Kasumi-1 (cell line): ENCODE data around the gene CELF2.
"Not testable (repeated sequence)": the region's sequence is repeated elsewhere in the genome, so short reads cannot be mapped to it uniquely, and the experiment has no call there.

Source experiments
- DNase-seq, 2 experiments: peaks; one replicate each; lab custom pipeline; 2025; lab: John Stamatoyannopoulos, UW

The CELF2 gene

DNA sequence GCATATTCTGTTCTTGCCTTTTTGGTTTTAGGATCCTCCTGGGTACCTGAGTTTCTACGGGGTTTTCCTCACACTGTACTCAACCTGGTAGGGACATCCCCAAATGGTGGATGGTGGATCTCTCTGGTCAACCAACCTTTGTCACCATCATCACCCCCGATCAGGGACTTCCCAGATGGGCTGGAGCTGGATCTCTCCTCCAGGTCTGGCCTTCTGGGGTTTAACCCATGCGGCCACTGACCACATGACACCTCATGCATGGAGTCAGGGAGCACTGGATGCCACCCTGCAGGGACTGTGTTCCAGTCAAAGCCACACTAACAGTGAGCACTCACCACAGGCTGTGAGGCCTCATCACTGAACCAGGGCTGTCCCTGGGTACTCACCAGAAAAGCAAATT lies 80.0 kb downstream of the CELF2 start:
- no peak for DNase-seq

DNA sequence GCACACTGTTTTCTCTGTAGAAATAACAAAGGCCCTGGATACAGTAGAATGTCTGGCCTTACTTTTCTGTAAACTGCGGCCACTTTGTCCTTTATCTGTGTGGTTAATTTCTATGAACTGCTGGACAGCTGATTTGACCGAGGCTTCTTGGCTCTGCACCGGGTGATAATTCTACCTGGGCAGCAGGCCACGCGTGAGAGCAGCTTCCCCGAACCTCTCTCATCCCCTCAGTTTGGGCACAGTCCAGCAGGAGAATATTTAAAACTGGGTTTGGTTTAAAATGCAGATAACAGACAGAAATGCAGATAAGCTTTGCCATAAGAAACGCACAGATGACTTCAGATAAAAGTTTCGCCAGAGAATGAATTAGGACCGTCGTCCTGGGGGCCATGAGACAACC lies 81.0 kb downstream of the CELF2 start:
- DNase-seq: no peak

DNA sequence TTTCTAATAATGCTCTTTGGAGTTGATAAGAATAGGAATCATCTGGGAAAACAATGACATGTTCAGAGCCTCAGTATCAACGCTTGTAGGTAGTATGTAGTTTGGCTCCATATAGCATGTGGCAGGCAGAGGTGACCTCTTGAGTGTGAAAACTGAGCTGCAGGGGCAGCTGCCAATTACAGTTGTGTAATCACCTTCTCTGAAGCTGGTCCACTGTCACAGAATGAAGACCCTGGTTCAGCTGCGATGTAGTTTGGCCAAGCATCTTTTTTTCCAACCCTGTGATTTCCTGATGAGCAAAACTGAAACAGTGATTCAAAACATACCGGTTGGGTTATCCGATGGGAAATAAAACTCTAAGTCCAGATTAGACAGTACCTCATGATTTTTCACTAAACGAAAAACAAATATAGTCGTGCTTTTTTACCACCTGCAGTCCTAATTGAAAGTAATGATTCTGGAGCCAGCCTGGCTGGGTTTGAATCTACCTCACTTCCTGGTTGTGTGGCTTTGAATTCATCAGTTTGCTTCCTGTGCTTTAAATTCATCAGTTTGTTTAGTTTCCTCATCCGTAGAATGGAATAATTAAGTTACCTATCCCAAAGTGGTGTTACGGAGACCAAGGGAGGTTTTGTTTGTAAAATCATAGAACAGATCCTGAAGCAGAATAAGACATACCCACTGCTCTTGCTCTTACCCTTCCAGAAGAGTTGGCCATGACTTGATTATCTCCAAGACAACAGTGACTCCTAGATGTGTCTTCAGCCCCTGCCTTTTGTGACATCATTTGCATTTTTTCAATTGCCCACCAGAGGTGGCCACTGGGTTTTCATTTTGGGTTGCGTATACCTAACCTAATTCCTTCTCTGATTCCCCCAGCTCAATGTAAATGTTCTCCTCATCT lies 87.4 kb downstream of the CELF2 start:
- peak; percentile 45 to 48 for DNase-seq

DNA sequence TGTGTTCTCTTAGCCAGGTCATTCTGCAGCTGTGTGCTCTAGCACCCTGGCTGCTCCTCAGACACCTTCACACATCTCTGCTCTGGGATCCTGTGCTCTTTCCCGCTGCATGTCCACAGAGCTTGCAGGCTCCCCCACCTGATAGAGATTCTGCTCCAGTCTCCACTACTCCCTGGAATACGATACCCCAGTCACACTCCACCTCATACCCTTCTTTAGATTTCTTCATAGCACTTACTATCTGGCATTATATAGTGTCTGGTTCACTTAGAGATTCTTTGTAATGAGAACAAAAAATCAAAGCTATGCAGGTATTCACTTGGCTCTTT lies 88.0 kb downstream of the CELF2 start:
- no peak for DNase-seq

DNA sequence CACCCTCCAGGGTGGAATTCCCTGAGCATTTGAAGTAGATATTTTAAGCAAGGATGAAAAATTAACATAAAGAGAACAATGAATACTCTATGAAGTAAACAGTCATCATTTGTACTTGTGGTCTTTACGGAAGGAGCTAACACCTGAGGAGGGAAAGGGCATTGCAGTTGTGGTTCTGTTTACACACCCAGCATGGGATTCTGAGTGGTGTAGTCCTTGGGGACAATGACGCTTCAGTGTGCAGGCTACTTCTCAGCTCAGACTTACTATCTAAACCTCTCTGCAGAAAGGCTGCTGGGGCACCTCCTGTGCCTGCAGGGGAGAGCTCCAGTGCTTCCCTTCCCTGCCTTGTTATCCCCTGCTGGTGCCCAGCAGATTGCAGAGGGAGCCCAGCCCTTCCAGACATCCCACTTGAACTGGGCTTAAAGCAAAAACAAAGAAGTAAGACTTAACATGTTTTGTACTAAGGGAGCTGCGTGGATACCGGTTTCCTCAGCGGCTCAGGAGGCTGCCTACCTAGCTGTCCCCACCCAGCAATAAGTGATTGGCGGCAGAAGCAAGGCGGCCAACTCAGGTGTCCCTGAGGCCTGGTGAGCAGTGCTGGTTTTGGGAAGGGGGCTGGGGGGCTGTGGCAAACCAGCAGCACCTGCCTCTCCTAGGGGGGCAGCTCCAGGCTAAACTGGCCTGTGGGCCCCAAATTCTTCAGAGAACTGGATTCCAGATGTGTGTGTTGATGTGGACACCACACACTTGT lies 89.1 kb downstream of the CELF2 start:
- DNase-seq: no peak

DNA sequence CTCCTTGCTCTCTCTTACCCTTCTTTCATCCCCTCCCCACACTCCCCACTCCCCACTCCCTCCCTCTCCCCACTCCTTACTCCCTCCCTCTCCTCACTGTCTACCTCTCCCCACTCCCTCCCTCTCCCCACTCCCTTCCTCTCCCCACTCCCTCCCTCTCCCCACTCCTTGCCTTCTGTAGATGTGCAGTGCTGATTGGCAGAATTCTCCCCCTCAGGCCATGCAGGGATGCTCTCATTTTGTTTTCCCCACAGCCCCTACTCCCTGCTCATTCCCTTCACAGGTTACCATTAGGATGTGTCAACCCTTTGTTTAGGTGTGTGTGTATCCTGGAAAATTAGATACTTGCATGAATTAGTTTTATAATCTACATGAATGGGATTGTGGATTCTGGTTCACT lies 90.3 kb downstream of the CELF2 start:
- no peak for DNase-seq

DNA sequence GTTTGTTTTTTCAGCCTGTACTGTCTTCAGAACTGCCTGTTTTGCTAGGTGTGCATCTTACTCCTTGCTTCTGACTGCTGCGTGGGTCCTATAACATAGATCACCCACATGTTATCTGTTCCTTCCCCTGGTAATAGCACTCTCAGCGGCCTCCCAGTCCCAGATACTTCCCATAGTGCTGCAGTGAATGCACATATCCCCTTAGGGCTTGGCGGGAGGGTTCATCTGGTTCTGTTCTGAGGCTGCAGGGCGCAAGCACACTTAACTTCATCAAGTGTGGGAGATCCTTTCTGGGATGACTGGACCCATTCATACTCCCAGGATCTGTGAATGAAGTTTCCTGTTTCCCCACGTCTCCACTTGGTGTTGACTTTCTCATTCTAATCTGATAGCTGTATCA lies 90.7 kb downstream of the CELF2 start:
- DNase-seq: no peak

DNA sequence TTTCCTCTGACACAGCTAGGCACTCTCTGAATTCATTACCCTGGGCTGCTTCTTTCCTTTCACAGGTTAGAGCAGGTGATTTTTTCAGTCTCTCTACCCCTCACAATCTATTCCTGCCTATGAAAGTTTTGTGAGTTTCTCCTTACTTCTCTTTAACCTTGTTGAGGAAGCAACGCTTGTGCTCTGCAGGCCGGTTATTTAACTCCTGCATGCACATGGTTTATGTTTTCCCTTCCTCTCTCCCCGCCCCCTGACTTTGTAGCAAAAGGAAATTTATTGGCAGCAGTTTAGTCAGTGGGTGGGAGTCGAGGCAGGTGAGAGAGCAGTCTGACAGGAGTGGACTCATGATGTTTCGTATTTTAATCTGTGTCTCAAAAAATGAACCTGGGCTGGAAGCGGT lies 91.9 kb downstream of the CELF2 start:
- DNase-seq: no peak

DNA sequence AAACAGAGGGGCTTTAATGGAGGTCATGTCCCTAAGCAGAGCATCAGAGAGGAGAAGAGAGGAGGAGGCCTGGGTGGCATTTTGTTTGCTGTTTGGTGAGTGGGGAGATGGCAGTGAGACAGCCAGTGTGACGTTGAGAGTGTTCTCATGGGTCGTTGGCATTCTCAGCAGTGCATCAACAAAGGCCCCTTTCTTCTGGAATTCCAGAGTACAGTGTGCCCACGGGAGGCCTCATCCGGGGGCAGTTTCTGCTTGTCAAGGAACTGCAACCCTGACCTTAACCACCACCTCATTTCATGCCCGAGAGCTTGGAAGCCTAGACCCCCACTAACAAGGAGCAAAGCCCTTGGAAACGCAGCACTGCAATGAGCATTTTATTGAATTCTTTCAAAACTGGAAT lies 92.9 kb downstream of the CELF2 start:
- DNase-seq: no peak

DNA sequence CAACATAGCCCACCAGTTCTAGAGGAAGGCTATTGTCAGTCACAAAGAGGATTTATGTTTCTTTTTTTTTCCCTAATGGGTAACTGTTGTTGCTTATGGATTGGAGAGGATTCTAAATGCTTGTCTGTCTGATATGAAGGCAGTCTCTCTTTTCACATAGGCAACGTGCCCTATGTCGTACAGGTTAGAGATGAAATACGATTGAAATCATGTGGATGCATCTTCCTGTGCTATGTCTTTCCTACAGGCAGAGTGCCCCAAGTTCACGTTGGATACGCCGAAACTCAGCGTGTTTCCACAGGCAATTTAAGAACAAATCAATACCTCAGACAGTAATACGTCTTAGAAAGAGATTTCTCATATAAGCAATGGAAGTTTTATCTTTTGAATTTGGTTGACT lies 93.8 kb downstream of the CELF2 start:
- DNase-seq: no peak

DNA sequence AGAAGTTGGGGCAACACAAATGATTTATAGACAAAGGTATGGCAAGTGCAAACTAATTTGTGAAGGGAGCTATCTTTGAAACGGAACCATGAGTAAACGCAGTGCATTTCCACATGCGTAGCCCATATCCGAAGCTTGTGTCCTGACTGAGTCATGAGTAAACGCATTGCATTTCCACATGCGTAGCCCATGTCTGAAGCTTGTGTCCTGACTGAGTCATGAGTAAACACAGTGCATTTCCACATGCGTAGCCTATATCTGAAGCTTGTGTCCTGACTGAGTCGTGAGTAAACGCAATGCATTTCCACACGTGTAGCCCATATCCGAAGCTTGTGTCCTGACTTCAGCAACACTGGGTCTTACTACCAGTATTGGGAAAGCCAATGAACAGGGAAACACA lies 95.0 kb downstream of the CELF2 start:
- no peak for DNase-seq

DNA sequence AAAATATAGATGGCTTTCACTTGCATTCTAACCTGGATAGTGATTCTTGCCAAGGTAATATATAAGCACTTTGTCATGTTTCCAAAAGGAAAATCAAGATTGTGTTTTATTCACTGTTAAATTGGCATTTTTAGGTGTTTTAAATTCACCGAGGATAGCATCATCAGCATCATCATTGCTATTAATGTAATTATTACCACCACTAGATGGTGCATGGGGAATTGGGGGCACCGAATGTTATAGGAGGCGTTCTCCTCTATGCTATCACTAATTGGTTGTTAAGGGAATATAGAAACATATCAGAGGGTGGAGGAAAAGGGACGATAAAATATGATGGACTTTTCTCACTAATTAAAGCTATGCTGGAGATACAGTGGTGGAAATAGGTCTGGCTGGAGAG lies 95.5 kb downstream of the CELF2 start:
- no peak for DNase-seq

DNA sequence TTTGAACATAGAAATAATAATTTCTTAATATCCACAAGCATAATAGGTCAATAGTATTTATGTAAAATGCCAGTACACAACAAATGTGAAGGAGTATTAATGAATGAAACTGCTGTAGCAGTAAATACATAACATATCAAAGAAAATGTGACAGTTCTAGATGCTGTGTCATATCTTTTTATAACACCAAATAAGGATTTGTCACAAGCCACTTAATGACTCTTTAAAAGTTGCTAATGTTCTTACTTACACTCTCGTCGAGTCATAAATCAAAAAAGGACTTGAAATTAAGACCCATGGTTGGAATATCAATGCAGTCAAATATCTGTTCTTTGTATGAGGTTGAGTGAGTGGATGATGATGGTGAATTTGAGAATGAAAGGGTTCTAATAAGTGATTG lies 96.6 kb downstream of the CELF2 start:
- no peak for DNase-seq

DNA sequence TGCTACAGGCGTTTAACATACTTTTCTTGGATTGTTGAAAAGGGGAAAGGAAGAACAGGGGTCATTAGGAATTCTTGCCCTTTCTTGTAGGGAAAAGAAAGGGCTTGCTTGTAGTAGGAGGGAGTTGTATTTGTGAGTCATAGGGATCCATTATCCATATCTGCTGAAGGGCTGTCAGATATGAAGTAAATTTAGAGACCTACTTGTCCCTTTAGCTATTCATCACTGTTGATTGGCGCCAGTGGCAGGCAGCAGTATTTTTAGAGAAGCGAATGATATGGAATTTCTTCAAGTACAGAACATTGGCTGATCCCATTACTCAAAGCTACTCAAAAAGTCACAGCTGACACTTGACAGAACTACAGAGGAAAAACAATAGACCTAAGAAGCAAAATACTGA lies 97.7 kb downstream of the CELF2 start:
- DNase-seq: no peak

DNA sequence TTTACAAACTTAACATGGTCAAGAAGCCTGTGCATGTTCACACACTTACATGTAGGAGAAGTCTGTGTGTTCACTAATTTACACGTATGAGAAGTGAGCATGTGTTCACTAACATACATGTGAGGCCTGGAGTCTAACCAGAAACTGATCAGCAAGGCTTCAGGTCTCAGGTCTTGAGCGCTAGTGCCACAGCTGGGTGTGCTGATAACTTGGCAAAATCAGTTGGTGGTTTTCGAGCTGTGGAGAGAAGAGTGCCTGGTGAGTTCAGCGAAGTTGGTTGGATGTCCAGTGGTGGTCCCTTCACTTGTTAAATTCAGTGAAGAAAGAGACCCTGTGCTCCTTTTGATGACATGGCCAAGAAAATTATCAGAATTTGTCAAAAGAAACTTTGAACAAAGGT lies 98.7 kb downstream of the CELF2 start:
- DNase-seq: no peak

DNA sequence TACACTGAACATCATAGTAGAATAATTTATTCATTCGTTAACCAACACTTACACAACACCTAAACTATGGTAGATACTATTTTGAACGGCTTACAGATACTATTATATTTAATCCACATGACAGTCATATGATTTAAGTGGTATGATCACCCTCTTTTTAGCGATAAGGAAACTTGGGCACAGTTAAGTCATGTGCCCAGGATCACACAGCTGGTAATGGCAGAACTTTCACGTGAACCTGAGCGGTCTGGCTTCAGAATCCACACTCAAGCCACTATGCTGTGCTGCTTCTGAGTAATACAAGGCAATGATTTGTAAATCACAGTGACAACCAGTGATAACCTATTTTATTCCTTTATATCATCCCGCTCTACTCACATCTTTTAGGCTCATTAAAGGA lies 99.1 kb downstream of the CELF2 start:
- DNase-seq: no peak

DNA sequence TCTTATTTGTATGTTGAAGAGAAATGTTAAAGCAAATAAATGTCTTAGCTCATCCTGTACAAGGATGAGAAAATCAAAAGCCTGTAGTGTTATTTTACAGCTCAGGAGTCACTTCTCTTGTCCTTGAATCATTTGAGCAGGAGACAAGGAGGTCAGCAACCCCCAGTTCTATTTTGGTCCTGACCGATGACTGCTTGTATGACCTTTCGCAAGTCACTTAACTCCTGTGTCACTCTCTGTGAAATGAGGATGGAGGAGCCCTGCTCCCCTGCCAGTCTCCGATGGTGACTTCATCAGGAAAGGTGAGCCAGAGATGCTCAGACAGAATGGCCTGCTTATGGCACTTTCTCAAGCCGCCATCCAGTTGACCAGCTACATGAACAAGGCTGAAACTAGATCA lies 101.0 kb downstream of the CELF2 start:
- no peak for DNase-seq

DNA sequence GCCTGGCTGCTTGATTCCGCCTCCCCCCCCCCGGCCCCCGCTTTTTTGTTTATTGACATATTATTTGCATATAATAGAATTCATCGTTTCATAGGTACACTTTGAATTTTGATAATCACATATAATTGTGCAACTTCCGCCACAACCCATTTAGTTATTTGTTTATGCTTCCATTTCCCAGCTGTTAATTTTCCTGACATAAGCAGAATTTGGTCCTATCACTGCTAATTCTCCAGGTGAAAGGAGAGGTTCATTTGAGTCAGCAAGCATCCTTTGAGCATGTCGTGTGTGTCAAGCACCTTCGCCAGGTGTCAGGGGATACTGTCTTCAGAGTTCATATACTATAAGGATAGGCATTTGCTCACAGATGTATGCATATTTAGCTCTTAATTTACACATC lies 102.2 kb downstream of the CELF2 start:
- no peak for DNase-seq

DNA sequence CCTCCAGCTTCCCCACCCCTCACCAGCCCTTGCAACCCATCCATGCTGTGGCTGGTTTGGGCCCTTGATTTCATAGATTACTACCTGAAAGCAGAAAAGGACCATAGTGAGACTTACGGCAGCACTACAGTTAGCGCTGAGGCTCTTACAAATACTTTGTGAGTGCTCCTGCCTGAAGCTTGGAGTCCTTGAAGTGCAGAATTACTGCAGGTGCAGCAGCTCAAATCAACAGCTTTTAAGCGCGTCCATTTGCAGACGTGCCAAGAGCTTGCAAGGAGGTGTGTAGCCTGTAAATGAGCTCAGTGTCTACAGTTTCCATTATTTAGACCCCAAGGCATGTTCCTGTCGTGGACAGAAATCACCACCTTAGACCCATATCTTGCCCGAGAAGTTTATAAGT lies 103.0 kb downstream of the CELF2 start:
- no peak for DNase-seq

DNA sequence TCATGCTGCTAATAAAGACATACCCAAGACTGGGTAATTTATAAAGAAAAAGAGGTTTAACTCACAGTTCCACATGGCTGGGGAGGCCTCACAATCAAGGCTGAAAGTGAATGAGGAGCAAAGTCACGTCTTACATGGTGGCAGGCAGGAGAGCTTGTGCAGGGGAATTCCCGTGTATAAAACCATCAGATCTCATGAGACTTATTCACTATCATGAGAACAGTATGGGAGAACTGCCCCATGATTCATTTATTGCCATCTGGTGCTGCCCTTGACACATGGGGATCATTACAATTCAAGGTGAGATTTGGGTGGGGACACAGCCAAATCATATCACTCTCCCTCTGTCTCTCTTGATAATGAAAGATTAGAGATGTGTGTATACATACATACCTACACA lies 106.2 kb downstream of the CELF2 start:
- DNase-seq: not testable (repeated sequence)

DNA sequence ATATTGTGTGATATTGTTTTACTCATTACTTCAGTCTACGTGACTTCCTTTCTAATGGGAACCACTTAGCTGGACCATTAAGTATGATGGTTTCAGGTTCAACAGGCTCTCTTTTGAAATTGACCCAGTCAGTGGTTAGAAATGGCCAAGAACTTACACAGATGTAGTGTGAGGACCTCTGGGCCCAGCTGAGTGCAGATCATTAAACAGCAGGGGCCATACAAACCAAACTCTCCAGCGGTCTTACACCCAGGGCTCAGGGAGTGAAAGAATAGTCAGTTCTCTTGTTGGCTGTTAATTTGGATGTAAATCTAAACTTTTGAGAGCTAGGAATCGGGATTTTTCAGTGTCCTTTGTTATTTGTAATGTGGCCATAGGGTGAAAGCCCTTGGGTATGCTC lies 107.3 kb downstream of the CELF2 start:
- no peak for DNase-seq

DNA sequence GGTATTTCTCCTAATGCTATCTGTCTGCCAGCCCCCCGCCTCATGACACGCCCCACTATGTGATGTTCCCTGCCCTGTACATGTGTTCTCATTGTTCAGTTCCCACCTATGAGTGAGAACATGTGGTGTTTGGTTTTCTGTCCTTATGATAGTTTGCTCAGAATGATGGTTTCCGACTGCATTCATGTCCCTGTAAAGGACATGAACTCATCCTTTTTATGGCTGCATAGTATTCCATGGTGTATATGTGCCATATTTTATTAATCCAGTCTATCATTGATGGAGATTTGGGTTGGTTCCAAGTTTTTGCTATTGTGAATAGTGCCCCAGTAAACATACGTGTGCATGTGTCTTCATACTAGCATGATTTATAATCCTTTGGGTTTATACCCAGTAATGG lies 109.3 kb downstream of the CELF2 start:
- DNase-seq: not testable (repeated sequence)

DNA sequence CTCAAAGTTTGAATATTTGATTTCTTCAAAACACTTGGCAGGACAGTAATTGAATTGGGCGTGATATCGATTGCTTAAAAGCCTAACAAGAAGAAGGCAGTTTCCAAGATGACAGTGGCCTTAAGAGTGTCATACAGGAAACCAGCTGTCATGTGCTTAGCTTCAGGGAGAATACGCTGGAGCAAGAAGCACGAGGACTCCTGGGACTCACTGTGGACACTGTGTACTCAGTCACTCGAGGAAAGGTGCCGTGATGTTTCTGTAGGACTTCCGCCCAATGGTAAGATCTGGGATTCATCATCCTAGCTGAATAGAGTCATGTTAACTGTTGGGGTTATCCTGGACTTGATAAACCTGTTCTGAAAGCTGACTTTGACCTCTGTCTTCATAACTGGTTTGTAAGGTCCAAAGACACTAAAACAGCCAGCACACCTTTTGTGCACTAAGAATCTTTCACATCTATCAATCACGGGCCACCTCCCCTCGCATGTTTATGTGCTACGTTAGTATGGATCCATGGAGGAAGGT lies 113.5 kb downstream of the CELF2 start:
- DNase-seq: no peak
